ENCODE results near the gene ACVRL1.

The ACVRL1 gene

DNA sequence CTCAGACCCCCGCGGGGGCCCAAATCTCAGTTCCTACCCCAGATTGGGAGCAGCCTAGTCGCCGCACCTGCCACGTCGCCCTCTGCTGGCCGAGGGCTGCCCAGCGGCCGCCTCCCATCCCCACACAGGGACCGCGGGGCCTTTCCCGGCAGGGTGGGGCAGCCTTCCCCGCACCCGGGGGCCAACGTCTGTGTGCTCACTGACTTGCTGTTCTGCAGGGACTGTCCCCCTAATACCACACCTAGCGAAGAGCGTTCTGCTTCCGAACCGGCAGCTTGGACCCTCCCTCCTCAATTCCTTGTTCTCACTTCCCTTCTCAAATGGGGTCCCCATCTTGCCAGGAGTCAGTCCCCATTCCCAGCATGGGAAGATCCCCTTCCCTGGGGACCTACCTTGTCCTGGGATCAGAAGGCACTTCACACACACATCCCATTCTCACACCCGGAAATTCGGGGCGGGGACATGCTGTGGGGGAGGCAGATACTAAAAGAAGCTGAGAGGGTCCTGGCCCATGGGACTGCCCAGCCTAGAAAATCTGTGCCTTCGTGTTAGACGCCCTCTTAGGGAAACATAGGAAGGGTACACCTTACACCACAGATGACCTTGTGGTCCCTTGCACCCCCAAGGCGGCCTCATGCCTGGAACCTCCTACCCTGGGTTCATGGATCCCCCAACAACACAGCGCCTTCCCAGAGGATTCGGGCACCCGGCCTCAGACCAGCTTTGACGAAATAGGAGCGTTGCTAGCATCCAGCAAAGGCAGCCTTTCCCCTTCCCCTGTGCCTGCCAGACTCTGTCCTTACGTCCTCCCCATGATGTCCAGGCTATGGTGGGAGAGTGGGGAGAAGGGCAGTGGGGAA is 16.4 kb downstream of the ACVRL1 start:
- no peak for DNase-seq (ENCODE audit: low read depth)
- peak; percentile 81 for TF ChIP-seq CTCF (IDR thresholded peaks at IDR 0.05; ENCODE audit: low read depth, low read length, missing control alignments)
- no peak overlapping the region for H3K4me3 ChIP-seq (ENCODE audit: low read depth, low read length)

GRCh38 chr12:51924551-51925319 is 17.4 kb downstream of the ACVRL1 start:
- DNase-seq (ENCODE audit: low read depth), result no peak
- no peak for TF ChIP-seq CTCF (IDR thresholded peaks at IDR 0.05; ENCODE audit: low read depth, low read length, missing control alignments)
- H3K4me3 ChIP-seq (ENCODE audit: low read depth, low read length), result no peak overlapping the region

DNA sequence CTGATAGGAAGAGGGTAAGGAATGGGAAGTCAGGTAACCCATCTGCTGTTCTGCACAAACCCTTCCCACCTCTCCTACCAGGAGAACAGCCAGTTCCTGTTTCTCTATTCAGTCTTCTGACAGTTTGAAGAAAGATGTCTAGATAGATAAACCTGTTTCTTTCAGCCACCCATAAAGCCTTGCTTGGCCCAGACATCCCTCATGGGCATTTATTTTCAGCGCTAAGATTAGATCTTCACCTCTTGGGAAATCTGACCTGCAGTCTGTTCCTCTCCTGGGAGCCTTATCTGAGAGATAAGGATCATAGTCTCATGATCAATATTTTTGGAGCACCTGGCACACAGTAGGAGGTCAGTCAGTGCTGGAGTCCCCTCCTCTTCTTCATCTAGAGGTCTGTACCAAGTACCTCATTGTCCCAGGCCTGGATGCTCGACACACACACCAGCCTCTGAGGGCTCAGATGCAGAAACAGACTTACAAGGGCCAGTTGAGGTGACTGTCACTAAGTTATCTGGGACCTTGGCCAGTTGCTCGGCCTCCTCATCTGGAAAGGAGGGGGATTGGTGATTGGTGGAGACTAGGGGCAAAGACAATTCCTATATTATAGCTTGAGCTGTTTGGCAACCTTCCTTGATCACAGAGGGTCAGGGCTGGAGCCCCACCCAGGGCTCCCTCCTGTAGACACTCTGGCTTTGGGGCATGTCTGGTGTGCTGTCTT is 18.2 kb downstream of the ACVRL1 start:
- no peak overlapping the region for H3K4me3 ChIP-seq (ENCODE audit: low read depth, low read length)
- no peak for TF ChIP-seq CTCF (IDR thresholded peaks at IDR 0.05; ENCODE audit: low read depth, low read length, missing control alignments)
- no peak for DNase-seq (ENCODE audit: low read depth)

DNA sequence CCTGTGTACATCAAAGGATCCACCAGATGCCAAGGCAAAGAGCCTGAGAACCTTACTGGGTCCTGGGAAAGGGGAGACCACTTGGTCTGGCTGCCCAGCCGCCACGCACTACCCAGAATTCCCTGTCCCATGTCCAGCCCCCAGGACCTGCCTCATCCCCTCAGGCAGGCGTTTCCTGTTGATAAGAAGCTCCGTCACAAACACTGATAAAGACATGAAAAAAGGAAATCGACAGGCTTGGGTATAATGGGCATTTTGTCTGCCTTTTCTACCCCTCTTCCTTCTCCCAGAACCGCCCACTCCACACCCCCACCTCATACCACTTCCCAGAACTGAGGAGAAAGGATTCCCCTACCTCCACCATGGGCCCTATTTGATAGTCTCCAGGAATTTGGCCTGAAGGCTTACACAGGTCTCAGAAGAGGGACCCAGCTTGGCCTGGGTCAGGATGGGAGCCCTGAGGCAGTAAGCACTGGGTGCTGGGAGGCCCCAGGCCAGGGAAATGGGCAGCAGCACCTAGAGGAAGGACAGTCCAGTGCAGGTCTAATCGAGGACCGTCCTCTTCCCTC is 18.8 kb downstream of the ACVRL1 start:
- no peak for TF ChIP-seq CTCF (IDR thresholded peaks at IDR 0.05; ENCODE audit: low read depth, low read length, missing control alignments)
- no peak overlapping the region for H3K4me3 ChIP-seq (ENCODE audit: low read depth, low read length)
- no peak for DNase-seq (ENCODE audit: low read depth)

GRCh38 chr12:51926718-51927117 is 19.4 kb downstream of the ACVRL1 start:
- TF ChIP-seq CTCF (IDR thresholded peaks at IDR 0.05; ENCODE audit: low read depth, low read length, missing control alignments), result peak; percentile 68
- no peak for DNase-seq (ENCODE audit: low read depth)
- no peak overlapping the region for H3K4me3 ChIP-seq (ENCODE audit: low read depth, low read length)

GRCh38 chr12:51932218-51933076 is 25.1 kb downstream of the ACVRL1 start:
- H3K4me3 ChIP-seq (ENCODE audit: low read depth, low read length), result no peak overlapping the region
- DNase-seq (ENCODE audit: low read depth), result no peak
- no peak for TF ChIP-seq CTCF (IDR thresholded peaks at IDR 0.05; ENCODE audit: low read depth, low read length, missing control alignments)

All from GM12864 (cell line).